Measurements from ENCODE around the gene SH3BGRL2.

GRCh38 chr6:79737172-79737571, 106.0 kb downstream of the SH3BGRL2 start:
- TF ChIP-seq CTCF (IDR thresholded peaks at IDR 0.05; ENCODE audit: low read length) (no peak), EZH2 (optimal IDR thresholded peaks at IDR 0.05; ENCODE audit: low read depth, low read length) (no peak)

Data from MM.1S (cell line).